GM18498 (cell line): ENCODE results near the gene FIS1.
"Not testable (repeated sequence)": the region's sequence is repeated elsewhere in the genome, so short reads cannot be mapped to it uniquely, and the experiment has no call there.

Source experiments
- ATAC-seq: cut with Tn5 transposase; IDR thresholded peaks from one replicate; pipeline ENCODE4 v1.9.1; 2021; ENCODE audit warnings: mild to moderate bottlenecking, moderate library complexity; ENCODE audit not compliant: unreplicated experiment

The FIS1 gene

GRCh38 chr7:101244375-101245146, at the start of gene FIS1:
TSS of gene FIS1 (minus strand) at chr7:101245081. CDS start at chr7:101245004, 77 bp downstream.
- ATAC-seq = peak; percentile 92

- ATAC-seq = no peak
Measured at GRCh38 chr7:101294039-101294831, 49.4 kb upstream of the FIS1 start.

GRCh38 chr7:101293069-101294021, 48.5 kb upstream of the FIS1 start:
- ATAC-seq = not testable (repeated sequence)

GRCh38 chr7:101292566-101292965, 47.7 kb upstream of the FIS1 start:
- not testable (repeated sequence) for ATAC-seq

GRCh38 chr7:101290186-101291037, 45.5 kb upstream of the FIS1 start:
- not testable (repeated sequence) for ATAC-seq

GRCh38 chr7:101289687-101290086, 44.8 kb upstream of the FIS1 start:
- peak; percentile 76 for ATAC-seq

- no peak for ATAC-seq
Measured at GRCh38 chr7:101288439-101288838, 43.6 kb upstream of the FIS1 start.

- no peak for ATAC-seq
Measured at GRCh38 chr7:101287032-101287431, 42.2 kb upstream of the FIS1 start.

- not testable (repeated sequence) for ATAC-seq
Measured at GRCh38 chr7:101285880-101286279, 41.0 kb upstream of the FIS1 start.

- no peak for ATAC-seq
Measured at GRCh38 chr7:101285171-101285570, 40.3 kb upstream of the FIS1 start.

GRCh38 chr7:101280912-101281311, 36.0 kb upstream of the FIS1 start:
- not testable (repeated sequence) for ATAC-seq

GRCh38 chr7:101278461-101279292, 33.8 kb upstream of the FIS1 start:
- no peak for ATAC-seq

GRCh38 chr7:101277155-101277554, 32.3 kb upstream of the FIS1 start:
- ATAC-seq = no peak

GRCh38 chr7:101273206-101273605, 28.3 kb upstream of the FIS1 start:
- ATAC-seq = no peak

GRCh38 chr7:101271021-101271420, 26.1 kb upstream of the FIS1 start:
- ATAC-seq = no peak

GRCh38 chr7:101269664-101270063, 24.8 kb upstream of the FIS1 start:
- ATAC-seq = no peak

GRCh38 chr7:101265622-101266516, 21.0 kb upstream of the FIS1 start:
- no peak for ATAC-seq

GRCh38 chr7:101264102-101264706, 19.3 kb upstream of the FIS1 start:
- not testable (repeated sequence) for ATAC-seq
